ENCODE measurements around the gene ASTL.

DNA sequence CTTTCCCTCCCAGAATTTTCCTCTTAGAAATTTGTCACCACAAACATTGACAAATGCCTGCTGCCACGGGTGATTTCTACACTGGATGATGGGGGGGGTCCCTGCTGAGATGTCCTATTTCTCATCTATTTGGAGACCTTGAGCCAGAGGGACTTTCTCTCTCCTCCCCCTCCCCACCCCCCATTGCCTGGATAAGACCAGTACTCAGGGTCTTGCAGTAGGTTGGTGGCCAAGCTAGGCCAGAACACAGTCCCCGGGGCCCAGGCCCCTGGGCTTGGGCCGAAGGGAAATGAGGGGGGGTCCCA, 7.5 kb upstream of the ASTL start:
- no peak for TF ChIP-seq CTCF (IDR thresholded peaks at IDR 0.05; ENCODE audit: low read length)
- TF ChIP-seq EZH2phosphoT487 (IDR thresholded peaks at IDR 0.05; ENCODE audit: low read length): no peak
- TF ChIP-seq EZH2 (optimal IDR thresholded peaks at IDR 0.05; ENCODE audit: low read depth, low read length): no peak
